Effector memory CD8-positive, alpha-beta T cell (primary cell): ENCODE measurements around the gene EEF1AKMT1.
"Not testable (repeated sequence)": the region's sequence is repeated elsewhere in the genome, so short reads cannot be mapped to it uniquely, and the experiment has no call there.

ENCODE experiments used
- ATAC-seq: fragments of 150-1000 bp; cut with Tn5 transposase; replicated peaks from 2 replicates; pipeline ENCODE4 v1.10.0; 2021; ENCODE audit warnings: mild to moderate bottlenecking, moderate library complexity
- DNase-seq, 3 experiments: peaks; one replicate each; pipeline ENCODE4 v3.0.0; 2021
- H3K27ac Mint-ChIP-seq, 2 donors: one replicate each; pipeline ENCODE4 v1.8.0; 2022; ENCODE audit warnings: mild to moderate bottlenecking in 2 of 2, mixed read lengths in 2 of 2, moderate library complexity in 2 of 2
- H3K27me3 Mint-ChIP-seq, 2 donors: one replicate each; pipeline ENCODE4 v1.8.0; 2022; ENCODE audit warnings: mixed read lengths in 2 of 2
- H3K36me3 Mint-ChIP-seq: one replicate; pipeline ENCODE4 v1.8.0; 2022; ENCODE audit warnings: mild to moderate bottlenecking, moderate library complexity, mixed read lengths; ENCODE audit not compliant: insufficient read depth
- H3K4me1 Mint-ChIP-seq, 2 donors: one replicate each; pipeline ENCODE4 v1.8.0; 2022; ENCODE audit warnings: low read depth in 2 of 2, mixed read lengths in 2 of 2
- H3K4me3 Mint-ChIP-seq, 2 donors: one replicate each; pipeline ENCODE4 v1.8.0; 2022; ENCODE audit warnings: mild to moderate bottlenecking in 2 of 2, mixed read lengths in 2 of 2, moderate library complexity in 2 of 2
- H3K9me3 Mint-ChIP-seq, 2 donors: one replicate each; pipeline ENCODE4 v1.8.0; 2022; ENCODE audit warnings: mixed read lengths in 2 of 2

Gene EEF1AKMT1

DNA sequence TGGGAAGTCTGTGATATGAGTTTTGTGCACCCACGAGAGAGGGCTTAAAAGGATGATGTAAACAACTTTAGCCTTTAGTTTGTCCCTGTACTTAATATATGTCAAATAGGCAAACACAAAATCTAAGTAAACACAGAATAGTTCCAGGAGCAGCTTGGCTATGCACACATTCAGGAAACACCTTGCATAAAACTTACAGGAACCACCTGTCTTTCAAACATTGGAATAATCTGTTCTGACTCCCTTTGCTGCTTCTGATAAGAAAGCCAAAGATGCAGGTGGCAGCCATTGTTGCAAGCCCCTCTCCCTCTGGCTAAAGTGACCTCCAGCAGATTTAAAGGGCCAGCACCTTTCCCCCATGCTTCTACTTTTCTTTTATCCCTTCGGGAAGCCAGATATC is 4.7 kb downstream of the EEF1AKMT1 start:
- H3K9me3 Mint-ChIP-seq = peaks cover 0 to 11% of the 10 kb centered on the region in 2 donors
- no peak for DNase-seq
- peaks cover 17% of the 10 kb centered on the region for H3K36me3 Mint-ChIP-seq
- H3K27ac Mint-ChIP-seq = no peak overlapping the region
- ATAC-seq = no peak
- no peak overlapping the region for H3K4me3 Mint-ChIP-seq
- H3K4me1 Mint-ChIP-seq = peaks cover 10 to 17% of the 10 kb centered on the region in 2 donors
- no peaks in the 10 kb centered on the region for H3K27me3 Mint-ChIP-seq

DNA sequence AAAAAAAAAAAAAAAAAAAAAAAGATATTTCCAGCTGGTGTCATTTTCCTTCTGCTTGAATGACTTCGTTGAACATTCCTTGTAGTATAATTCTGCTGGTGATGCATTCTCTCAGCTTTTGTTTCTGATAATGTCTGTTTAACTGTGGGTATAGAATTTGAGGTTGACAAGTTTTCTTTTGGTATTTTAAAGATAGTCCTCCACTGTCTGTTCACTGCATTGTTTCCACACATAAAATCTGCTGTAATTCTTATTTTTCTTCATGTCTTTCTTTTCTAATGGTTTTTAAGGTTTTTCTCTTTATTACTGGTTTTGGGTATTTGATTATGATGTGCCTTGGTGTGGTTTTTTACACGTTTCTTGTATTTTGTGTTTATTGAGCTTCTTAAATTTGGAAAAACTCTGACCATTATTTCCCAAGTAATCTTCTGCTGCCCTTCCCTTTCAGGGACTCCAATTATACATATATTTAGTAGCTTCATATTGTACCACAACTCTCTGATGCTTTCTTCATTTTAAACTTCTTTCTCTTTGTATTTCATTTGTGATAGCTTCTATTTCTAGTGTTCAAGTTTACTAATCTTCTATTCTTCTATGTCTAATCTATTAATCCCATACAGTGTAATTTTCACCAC is 6.3 kb downstream of the EEF1AKMT1 start:
- no peak for ATAC-seq
- Mint-ChIP-seq H3K27me3 (no peaks in the 10 kb centered on the region), H3K9me3 (peaks cover 0 to 11% of the 10 kb centered on the region in 2 donors), H3K36me3 (peaks cover 6% of the 10 kb centered on the region), H3K4me1 (peaks cover 3 to 6% of the 10 kb centered on the region in 2 donors), H3K4me3 (no peak overlapping the region), H3K27ac (no peak overlapping the region)
- DNase-seq = no peak

DNA sequence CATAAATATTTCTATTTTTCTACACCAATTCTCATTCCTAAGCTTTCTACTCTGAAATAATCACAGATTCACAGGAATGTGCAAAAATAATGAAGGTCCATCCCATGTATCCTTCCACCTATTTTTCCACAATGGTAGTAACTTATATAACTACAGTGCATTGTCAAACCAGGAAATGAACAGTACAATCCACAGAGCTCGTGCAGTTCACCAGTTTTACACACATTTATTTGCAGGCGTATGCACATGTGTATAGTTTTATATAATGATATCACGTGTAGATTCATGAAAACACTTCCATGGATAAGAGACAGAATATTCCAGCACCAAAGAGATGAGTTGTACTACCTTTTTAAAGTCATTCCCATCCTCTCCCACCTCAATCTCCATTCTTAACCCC is 12.9 kb downstream of the EEF1AKMT1 start:
- ATAC-seq (no peak), DNase-seq (no peak)
- H3K4me1 Mint-ChIP-seq = peaks cover 0 to 2% of the 10 kb centered on the region in 2 donors
- H3K27ac Mint-ChIP-seq = no peak overlapping the region
- H3K27me3 Mint-ChIP-seq = no peaks in the 10 kb centered on the region
- no peak overlapping the region for H3K4me3 Mint-ChIP-seq
- H3K9me3 Mint-ChIP-seq = no peaks in the 10 kb centered on the region
- peaks cover 3% of the 10 kb centered on the region for H3K36me3 Mint-ChIP-seq

DNA sequence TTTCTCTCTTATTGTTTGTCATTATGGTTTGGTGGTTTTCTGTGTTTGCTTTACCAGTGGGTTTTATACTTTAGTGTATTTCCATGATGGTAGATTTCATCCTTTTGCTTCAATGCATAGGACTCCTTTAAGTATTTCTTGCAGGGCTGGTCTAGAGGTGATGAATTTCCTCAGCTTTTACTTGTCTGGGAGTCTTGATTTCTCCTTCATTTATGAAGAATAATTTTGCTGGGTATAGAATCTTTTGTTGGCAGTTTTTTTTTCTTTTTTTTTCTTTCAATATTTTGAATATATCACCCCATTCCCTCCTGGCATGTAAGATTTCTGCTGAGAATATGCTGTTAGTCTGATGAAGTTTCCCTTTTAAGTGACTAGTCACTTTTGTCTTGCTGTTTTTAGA is 19.8 kb downstream of the EEF1AKMT1 start:
- Mint-ChIP-seq H3K36me3 (peaks cover 3% of the 10 kb centered on the region), H3K4me1 (peaks cover 0 to 1% of the 10 kb centered on the region in 2 donors), H3K9me3 (peaks cover 9 to 31% of the 10 kb centered on the region in 2 donors), H3K4me3 (no peak overlapping the region), H3K27me3 (no peaks in the 10 kb centered on the region), H3K27ac (no peak overlapping the region)
- no peak for ATAC-seq
- DNase-seq = no peak

DNA sequence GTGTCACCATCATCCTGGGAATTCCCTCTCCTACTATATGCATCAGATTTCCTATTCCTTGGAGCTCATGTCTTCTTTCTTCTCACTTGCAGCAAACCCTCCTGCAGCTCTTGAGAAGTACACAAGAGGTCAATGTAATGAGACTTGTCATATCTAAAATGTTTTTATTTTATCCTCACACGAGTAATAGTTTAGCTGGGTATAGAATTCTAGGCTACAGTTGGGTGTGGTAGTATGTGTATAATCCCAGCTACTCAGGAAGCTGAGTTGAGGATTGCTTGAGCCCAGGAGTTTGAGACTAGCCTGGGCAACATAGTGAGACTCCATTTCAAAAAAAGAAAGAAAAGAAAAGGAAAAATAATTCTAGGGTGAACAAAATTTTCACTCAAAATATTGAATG is 24.4 kb downstream of the EEF1AKMT1 start:
- peaks cover 11 to 44% of the 10 kb centered on the region in 2 donors for H3K9me3 Mint-ChIP-seq
- no peak for DNase-seq
- no peaks in the 10 kb centered on the region for H3K36me3 Mint-ChIP-seq

DNA sequence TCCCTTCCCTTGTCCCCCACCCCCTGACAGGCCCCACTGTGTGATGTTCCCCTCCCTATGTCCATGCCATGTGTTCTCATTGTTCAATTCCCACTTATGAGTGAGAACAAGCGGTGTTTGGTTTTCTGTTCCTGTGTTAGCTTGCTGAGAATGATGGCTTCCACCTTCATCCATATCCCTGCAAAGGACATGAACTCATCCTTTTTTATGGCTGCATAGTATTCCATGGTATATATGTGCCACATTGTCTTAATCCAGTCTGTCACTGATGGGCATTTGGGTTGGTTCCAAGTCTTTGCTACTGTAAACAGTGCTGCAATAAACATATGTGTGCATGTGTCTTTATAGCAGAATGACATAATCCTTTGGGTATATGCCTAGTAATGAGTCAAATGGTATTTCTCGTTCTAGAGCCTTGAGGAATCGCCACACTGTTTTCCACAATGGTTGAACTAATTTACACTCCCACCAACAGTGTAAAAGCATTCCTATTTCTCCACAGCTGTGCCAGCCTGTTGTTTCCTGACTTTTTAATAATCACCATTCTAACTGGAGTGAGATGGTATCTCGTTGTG is 29.8 kb downstream of the EEF1AKMT1 start:
- H3K27me3 Mint-ChIP-seq, H3K4me1 Mint-ChIP-seq, H3K4me3 Mint-ChIP-seq, DNase-seq, H3K36me3 Mint-ChIP-seq, ATAC-seq, H3K27ac Mint-ChIP-seq: not testable (repeated sequence)
- peaks cover 1 to 11% of the 10 kb centered on the region in 2 donors for H3K9me3 Mint-ChIP-seq

More for the DNA sequence above, 24.4 kb downstream of the EEF1AKMT1 start:
- ATAC-seq = no peak
- no peak overlapping the region for H3K4me3 Mint-ChIP-seq
- H3K4me1 Mint-ChIP-seq = no peaks in the 10 kb centered on the region
- H3K27me3 Mint-ChIP-seq = no peaks in the 10 kb centered on the region
- H3K27ac Mint-ChIP-seq = no peak overlapping the region

DNA sequence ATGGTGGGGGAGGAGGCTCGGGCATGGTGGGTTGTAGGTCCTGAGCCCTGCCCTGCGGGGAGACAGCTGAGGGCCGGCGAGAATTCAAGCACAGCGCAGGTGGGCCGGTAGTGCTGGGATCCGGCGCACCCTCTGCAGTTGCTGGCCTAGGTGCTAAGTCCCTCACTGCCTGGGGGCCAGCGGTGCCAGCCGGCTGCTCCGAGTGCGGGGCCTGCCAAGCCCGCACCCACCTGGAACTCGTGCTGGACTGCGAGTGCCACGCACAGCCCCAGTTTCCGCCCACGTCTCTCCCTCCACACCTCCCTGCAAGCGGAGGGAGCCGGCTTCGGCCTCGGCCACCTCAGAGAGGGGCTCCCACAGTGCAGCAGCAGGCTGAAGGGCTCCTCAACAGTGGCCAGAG is 33.7 kb downstream of the EEF1AKMT1 start:
- DNase-seq (no peak), ATAC-seq (no peak)
- Mint-ChIP-seq H3K4me3 (no peak overlapping the region), H3K27me3 (no peaks in the 10 kb centered on the region), H3K36me3 (no peaks in the 10 kb centered on the region), H3K9me3 (no peaks in the 10 kb centered on the region), H3K4me1 (no peaks in the 10 kb centered on the region), H3K27ac (no peak overlapping the region)

DNA sequence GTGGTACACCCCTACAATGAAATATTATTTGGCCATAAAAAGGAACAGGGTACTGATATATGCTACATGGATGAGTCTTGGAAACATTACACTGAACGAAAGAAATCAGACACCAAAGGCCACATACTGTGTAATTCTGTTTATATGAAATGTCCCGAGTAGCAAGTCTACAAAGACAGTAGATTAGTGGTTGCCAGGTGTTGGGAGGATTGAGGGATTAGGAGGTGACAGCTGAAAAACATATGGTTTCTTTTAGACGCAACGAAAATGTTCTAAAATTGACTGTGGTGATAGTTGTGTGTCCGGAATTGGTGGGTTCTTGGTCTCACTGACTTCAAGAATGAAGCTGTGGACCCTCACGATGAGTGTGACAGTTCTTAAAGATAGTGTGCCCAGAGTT is 35.1 kb downstream of the EEF1AKMT1 start:
- ATAC-seq (no peak), DNase-seq (no peak)
- Mint-ChIP-seq H3K9me3 (no peaks in the 10 kb centered on the region), H3K36me3 (no peaks in the 10 kb centered on the region), H3K4me3 (no peak overlapping the region), H3K27ac (no peak overlapping the region), H3K27me3 (no peaks in the 10 kb centered on the region), H3K4me1 (no peaks in the 10 kb centered on the region)

DNA sequence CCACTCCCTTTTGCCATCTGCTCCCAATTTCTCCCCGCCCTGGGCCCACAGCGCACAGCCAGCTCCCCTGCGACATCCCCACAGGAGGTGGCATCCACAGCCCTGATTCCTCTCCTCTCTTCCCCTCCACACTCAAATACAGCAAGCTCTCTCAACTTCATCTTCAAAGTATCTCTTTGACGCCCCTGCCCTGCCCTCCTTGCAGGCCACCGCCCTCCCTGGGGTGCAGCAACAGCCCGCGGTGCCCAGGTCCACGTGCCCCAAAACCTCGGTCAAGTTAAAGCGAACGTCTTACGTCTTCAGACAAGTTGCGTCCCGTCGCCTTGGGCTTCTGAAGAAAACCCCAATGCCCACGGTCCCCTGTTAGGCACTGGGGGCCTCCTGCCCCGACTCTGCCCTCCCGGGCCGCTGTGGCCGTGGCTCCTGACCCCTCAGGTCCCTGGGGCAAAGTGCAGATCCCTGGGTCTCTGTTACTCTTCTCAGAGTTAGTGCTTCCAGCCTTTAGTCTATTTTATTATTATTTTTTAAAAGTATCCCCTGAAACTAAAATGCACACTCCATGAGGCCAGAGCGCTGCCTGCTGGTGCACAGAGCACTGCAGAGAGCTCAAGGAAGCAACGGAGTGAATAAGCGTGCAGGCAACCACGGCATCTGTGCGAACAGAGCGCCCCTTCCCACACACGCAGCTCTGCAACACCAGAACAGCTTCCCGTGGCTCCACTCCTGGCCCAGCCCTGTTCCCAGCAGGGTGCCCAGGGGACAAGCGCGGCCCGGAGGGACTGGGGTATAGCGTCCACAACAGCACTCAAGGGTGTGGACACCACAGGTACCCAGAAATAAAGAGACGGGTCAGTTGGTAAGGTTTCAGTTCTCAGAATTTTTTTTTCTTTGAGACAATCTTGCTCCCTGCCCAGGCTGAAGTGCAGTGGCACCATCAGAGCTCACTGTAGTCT is 43.9 kb downstream of the EEF1AKMT1 start:
- Mint-ChIP-seq H3K27ac (no peak overlapping the region), H3K9me3 (no peaks in the 10 kb centered on the region), H3K4me3 (no peak overlapping the region), H3K36me3 (no peaks in the 10 kb centered on the region), H3K4me1 (no peaks in the 10 kb centered on the region), H3K27me3 (no peaks in the 10 kb centered on the region)
- DNase-seq (no peak), ATAC-seq (no peak)

DNA sequence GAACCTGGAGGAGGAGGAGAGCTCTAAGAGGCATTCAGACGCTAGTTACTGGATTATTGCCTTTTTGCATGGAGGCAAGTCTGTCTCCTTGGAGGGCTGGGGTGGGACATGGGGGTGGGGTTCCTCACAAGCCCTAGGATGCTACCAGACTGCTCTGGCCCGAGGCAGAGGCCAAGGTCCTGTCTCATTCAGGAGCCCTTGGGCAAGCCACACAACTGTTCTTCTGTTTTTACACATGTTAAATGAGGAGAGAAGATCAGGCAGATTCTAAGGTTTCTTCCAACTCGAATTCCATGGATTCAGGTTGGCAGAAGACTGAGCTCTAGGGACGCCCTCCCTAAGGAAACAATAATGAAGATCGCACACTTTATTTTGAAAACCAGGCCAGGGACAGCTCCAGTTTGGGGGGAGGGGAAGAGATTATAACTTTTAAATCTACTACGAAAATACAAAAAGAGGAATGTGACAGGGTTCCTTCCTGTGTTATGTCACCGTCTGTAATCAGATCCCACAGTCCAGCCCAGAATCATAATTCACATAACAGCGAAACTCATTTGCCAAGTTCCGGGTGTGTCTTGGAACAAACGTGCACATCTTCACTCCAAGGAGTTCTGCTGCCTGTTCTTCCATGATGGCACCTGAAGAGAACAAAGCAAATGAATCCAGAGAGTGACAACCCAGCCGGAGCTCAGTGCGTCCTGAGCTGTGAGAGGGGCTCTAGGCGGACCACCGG is 45.0 kb downstream of the EEF1AKMT1 start:
- Mint-ChIP-seq H3K27me3 (no peaks in the 10 kb centered on the region), H3K4me1 (no peaks in the 10 kb centered on the region), H3K27ac (no peak overlapping the region), H3K36me3 (no peaks in the 10 kb centered on the region), H3K4me3 (no peak overlapping the region), H3K9me3 (no peaks in the 10 kb centered on the region)
- ATAC-seq (no peak), DNase-seq (no peak)

DNA sequence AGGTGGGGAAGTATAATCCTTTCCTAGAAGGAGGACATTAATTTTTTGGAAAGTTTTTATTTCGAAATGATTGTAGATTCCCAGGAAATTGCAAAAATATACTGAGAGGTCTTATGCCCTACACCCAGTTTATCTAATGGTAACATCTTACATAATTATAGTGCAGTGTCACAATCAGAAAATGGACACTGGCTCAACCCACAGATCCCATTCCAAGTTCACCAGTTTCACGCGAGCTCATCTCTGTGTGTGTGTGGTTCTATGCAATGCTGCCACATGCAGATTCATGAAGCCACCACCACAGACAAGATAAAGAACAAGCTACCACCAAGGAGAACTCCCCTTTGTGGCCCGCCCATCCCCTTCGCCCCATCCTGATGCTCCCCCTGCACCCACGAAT is 45.9 kb downstream of the EEF1AKMT1 start:
- no peaks in the 10 kb centered on the region for H3K36me3 Mint-ChIP-seq
- H3K9me3 Mint-ChIP-seq = no peaks in the 10 kb centered on the region
- no peaks in the 10 kb centered on the region for H3K4me1 Mint-ChIP-seq
- ATAC-seq = no peak
- no peak for DNase-seq
- no peak overlapping the region for H3K27ac Mint-ChIP-seq
- no peak overlapping the region for H3K4me3 Mint-ChIP-seq
- no peaks in the 10 kb centered on the region for H3K27me3 Mint-ChIP-seq

DNA sequence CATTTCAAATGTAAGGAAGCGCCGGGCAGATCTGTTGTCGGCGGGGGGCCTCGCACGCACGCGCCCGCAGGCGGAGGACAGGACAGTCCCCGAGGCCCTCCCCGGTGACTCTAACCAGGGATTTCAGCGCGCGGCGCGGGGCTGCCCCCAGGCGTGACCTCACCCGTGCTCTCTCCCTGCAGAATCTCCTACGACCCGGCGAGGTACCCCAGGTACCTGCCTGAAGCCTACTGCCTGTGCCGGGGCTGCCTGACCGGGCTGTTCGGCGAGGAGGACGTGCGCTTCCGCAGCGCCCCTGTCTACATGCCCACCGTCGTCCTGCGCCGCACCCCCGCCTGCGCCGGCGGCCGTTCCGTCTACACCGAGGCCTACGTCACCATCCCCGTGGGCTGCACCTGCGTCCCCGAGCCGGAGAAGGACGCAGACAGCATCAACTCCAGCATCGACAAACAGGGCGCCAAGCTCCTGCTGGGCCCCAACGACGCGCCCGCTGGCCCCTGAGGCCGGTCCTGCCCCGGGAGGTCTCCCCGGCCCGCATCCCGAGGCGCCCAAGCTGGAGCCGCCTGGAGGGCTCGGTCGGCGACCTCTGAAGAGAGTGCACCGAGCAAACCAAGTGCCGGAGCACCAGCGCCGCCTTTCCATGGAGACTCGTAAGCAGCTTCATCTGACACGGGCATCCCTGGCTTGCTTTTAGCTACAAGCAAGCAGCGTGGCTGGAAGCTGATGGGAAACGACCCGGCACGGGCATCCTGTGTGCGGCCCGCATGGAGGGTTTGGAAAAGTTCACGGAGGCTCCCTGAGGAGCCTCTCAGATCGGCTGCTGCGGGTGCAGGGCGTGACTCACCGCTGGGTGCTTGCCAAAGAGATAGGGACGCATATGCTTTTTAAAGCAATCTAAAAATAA is 52.1 kb downstream of the EEF1AKMT1 start:
- DNase-seq (no peak), ATAC-seq (peak; percentile 36)
- no peaks in the 10 kb centered on the region for H3K36me3 Mint-ChIP-seq
- H3K4me1 Mint-ChIP-seq = no peaks in the 10 kb centered on the region
- H3K27ac Mint-ChIP-seq = no peak overlapping the region
- H3K9me3 Mint-ChIP-seq = no peaks in the 10 kb centered on the region
- H3K4me3 Mint-ChIP-seq = peak overlapping the region in 1 of 2 donors; percentile 44
- peaks cover 0 to 11% of the 10 kb centered on the region in 2 donors for H3K27me3 Mint-ChIP-seq
